Endothelial cell of coronary artery (primary cell): ENCODE data around the gene DPF1. TPM values are rescaled to one million over a fixed set of nuclear protein-coding genes. Genes with fewer than 3 reads are reported as not detected.

Experiments used
- total RNA-seq: library from RNA; depleted of rRNA; stranded (reverse); fragments of >200 nt; gene quantifications from 2 replicates; pipeline ENCODE4 v1.2.3, GENCODE V29; 2014

DPF1 gene
- 0.28 and 1.3 TPM in 2 replicates for total RNA-seq

GRCh38 chr19:38224014-38224862, at the start of gene DPF1:
TSS of gene DPF1 (minus strand) at chr19:38224222. CDS start at chr19:38224142, 80 bp downstream.

GRCh38 chr19:38264486-38265212, 40.6 kb upstream of the DPF1 start, which contains the start of gene SPINT2:
TSS of gene SPINT2 (plus strand) at chr19:38264573. CDS start at chr19:38264893, 320 bp downstream.

Other genes with a start within 250 kb of the DPF1 start
- gene PPP1R14A, start 32.2 kb upstream of the DPF1 start, total RNA-seq, result 0.27 and 8.6 TPM in 2 replicates
- gene SPINT2, start 40.4 kb upstream of the DPF1 start, total RNA-seq, result 1.5 and 2.0 TPM in 2 replicates
- 19.2 and 22.1 TPM in 2 replicates for gene C19orf33, start 80.0 kb upstream of the DPF1 start, total RNA-seq
- gene YIF1B, start 91.7 kb upstream of the DPF1 start, total RNA-seq, result 65.8 and 68.7 TPM in 2 replicates
- 4.0 and 7.2 TPM in 2 replicates for gene KCNK6, start 95.6 kb upstream of the DPF1 start, total RNA-seq
- 0.54 and 2.0 TPM in 2 replicates for gene CATSPERG, start 111.6 kb upstream of the DPF1 start, total RNA-seq
- 226 and 259 TPM in 2 replicates for gene PSMD8, start 150.3 kb upstream of the DPF1 start, total RNA-seq
- under 0.01 and 0.18 TPM in 2 replicates for gene GGN, start 163.8 kb upstream of the DPF1 start, total RNA-seq
- gene SPRED3, start 164.5 kb upstream of the DPF1 start, total RNA-seq, result 4.3 and 5.3 TPM in 2 replicates
- gene FAM98C, start 178.9 kb upstream of the DPF1 start, total RNA-seq, result 6.0 and 6.1 TPM in 2 replicates
- gene RASGRP4, start 202.0 kb upstream of the DPF1 start, total RNA-seq, result not detected in 2 replicates
- under 0.01 and 0.18 TPM in 2 replicates for gene RYR1, start 209.5 kb upstream of the DPF1 start, total RNA-seq